Coronary artery (tissue), 2 donors: ENCODE results near the gene SNAP25.

Source experiments
- DNase-seq: peaks from one replicate; pipeline ENCODE4 v3.0.0-alpha.2; 2017; ENCODE audit warnings: low spot score
- H3K27ac ChIP-seq, 2 donors: fragments of 200-600 bp; sonication (generic); one replicate each; pipeline ENCODE4 v1.5.1; 2016 to 2019
- H3K4me3 ChIP-seq: fragments of 200-600 bp; sonication (generic); 2 replicates; pipeline ENCODE4 v1.5.1; 2016; ENCODE audit warnings: mild to moderate bottlenecking, moderate library complexity
- CTCF ChIP-seq: fragments of 200-600 bp; sonication (generic); IDR thresholded peaks from one replicate; pipeline ENCODE4 v1.5.1; 2019; ENCODE audit warnings: antibody characterized with exemption

Gene SNAP25

GRCh38 chr20:10249048-10249770, 30.6 kb downstream of the SNAP25 start:
- H3K4me3 ChIP-seq = no peak overlapping the region
- no peak overlapping the region for H3K27ac ChIP-seq
- DNase-seq = no peak
- no peak for TF ChIP-seq CTCF

- H3K4me3 ChIP-seq = no peak overlapping the region
- TF ChIP-seq CTCF = no peak
- DNase-seq = no peak
- H3K27ac ChIP-seq = no peak overlapping the region
Observed at GRCh38 chr20:10249822-10250221, 31.2 kb downstream of the SNAP25 start.

- no peak overlapping the region for H3K27ac ChIP-seq
- no peak overlapping the region for H3K4me3 ChIP-seq
- no peak for DNase-seq
- TF ChIP-seq CTCF = no peak
Observed at GRCh38 chr20:10250902-10251301, 32.3 kb downstream of the SNAP25 start.

GRCh38 chr20:10253780-10254179, 35.1 kb downstream of the SNAP25 start:
- H3K4me3 ChIP-seq = no peak overlapping the region
- no peak for DNase-seq
- no peak for TF ChIP-seq CTCF
- no peak overlapping the region for H3K27ac ChIP-seq

- Histone ChIP-seq H3K27ac (no peak overlapping the region), H3K4me3 (no peak overlapping the region)
- no peak for TF ChIP-seq CTCF
- DNase-seq = no peak
Observed at GRCh38 chr20:10255846-10256245, 37.2 kb downstream of the SNAP25 start.

GRCh38 chr20:10259166-10259565, 40.5 kb downstream of the SNAP25 start:
- no peak for TF ChIP-seq CTCF
- Histone ChIP-seq H3K27ac (no peak overlapping the region), H3K4me3 (no peak overlapping the region)
- no peak for DNase-seq

- no peak overlapping the region for H3K27ac ChIP-seq
- TF ChIP-seq CTCF = no peak
- DNase-seq = no peak
- H3K4me3 ChIP-seq = no peak overlapping the region
Observed at GRCh38 chr20:10260316-10260715, 41.7 kb downstream of the SNAP25 start.
